ENCODE results near the gene ZNF12.
"Not testable (repeated sequence)": the region's sequence is repeated elsewhere in the genome, so short reads cannot be mapped to it uniquely, and the experiment has no call there.

- TF ChIP-seq CTCF (IDR thresholded peaks at IDR 0.05); ZFX (IDR thresholded peaks at IDR 0.05; ENCODE audit: borderline replicate concordance): not testable (repeated sequence)
These were observed 22.2 kb upstream of the ZNF12 start for GRCh38 chr7:6728893-6729491.
